Hematopoietic multipotent progenitor cell treated with erythropoietin and hydrocortisone succinate and interleukin-3 and kit ligand, for 4 days (in vitro differentiated cells): ENCODE data around the gene THNSL1.
"Not testable (repeated sequence)": the region's sequence is repeated elsewhere in the genome, so short reads cannot be mapped to it uniquely, and the experiment has no call there.

Experiments
- DNase-seq: peaks from one replicate; pipeline ENCODE4 v3.0.0-alpha.2; 2015

THNSL1 gene

GRCh38 chr10:25016376-25017153 lies at the start of gene THNSL1:
THNSL1 (plus strand) TSS chr10:25016612; CDS start chr10:25023224, 6,612 bp downstream.
- peak; percentile 99 for DNase-seq

GRCh38 chr10:24966962-24967481 lies 49.4 kb upstream of the THNSL1 start:
- DNase-seq, result no peak

- no peak for DNase-seq
Measured at GRCh38 chr10:24968349-24968748, 48.1 kb upstream of the THNSL1 start.

GRCh38 chr10:24968951-24969350 lies 47.5 kb upstream of the THNSL1 start:
- not testable (repeated sequence) for DNase-seq

- no peak for DNase-seq
Measured at GRCh38 chr10:24969841-24970281, 46.6 kb upstream of the THNSL1 start.

GRCh38 chr10:24971374-24971773 lies 45.0 kb upstream of the THNSL1 start:
- DNase-seq, result no peak

- DNase-seq, result no peak
Measured at GRCh38 chr10:24973163-24973562, 43.2 kb upstream of the THNSL1 start.

- no peak for DNase-seq
Measured at GRCh38 chr10:24974976-24975375, 41.4 kb upstream of the THNSL1 start.

GRCh38 chr10:24979685-24980084 lies 36.7 kb upstream of the THNSL1 start:
- no peak for DNase-seq

- DNase-seq, result peak; percentile 24
Measured at GRCh38 chr10:24981161-24981710, 35.2 kb upstream of the THNSL1 start.

- no peak for DNase-seq
Measured at GRCh38 chr10:24982319-24983112, 33.9 kb upstream of the THNSL1 start.

- DNase-seq, result no peak
Measured at GRCh38 chr10:24983130-24983529, 33.3 kb upstream of the THNSL1 start.

- no peak for DNase-seq
Measured at GRCh38 chr10:24983946-24984345, 32.5 kb upstream of the THNSL1 start.

GRCh38 chr10:24984906-24985305 lies 31.5 kb upstream of the THNSL1 start:
- DNase-seq, result no peak

GRCh38 chr10:24988831-24989640 lies 27.4 kb upstream of the THNSL1 start:
- peak; percentile 90 for DNase-seq

- DNase-seq, result peak; percentile 40
Measured at GRCh38 chr10:24989867-24990266, 26.5 kb upstream of the THNSL1 start.

GRCh38 chr10:24991298-24991697 lies 25.1 kb upstream of the THNSL1 start:
- no peak for DNase-seq

- peak; percentile 3 for DNase-seq
Measured at GRCh38 chr10:24992512-24993133, 23.8 kb upstream of the THNSL1 start.

GRCh38 chr10:24993237-24993958 lies 23.0 kb upstream of the THNSL1 start:
- DNase-seq, result no peak

- DNase-seq, result no peak
Measured at GRCh38 chr10:24995072-24995471, 21.3 kb upstream of the THNSL1 start.

- DNase-seq, result no peak
Measured at GRCh38 chr10:24998044-24998443, 18.4 kb upstream of the THNSL1 start.
